HUES6 (cell line): ENCODE data around the gene ATP2B2.

ENCODE experiments used
- H3K27ac ChIP-seq: 2 replicates; pipeline ENCODE4 v1.7.0; 2013; ENCODE audit warnings: low read depth, mild to moderate bottlenecking, low read length, inconsistent platforms
- H3K27me3 ChIP-seq: 2 replicates; pipeline ENCODE4 v1.6.1; 2013; ENCODE audit warnings: low read length; ENCODE audit not compliant: control insufficient read depth, insufficient read depth
- H3K36me3 ChIP-seq: 2 replicates; pipeline ENCODE4 v1.6.1; 2013; ENCODE audit warnings: low read length; ENCODE audit not compliant: control insufficient read depth, insufficient read depth
- H3K4me1 ChIP-seq: 2 replicates; pipeline ENCODE4 v1.6.1; 2013; ENCODE audit warnings: low read length; ENCODE audit not compliant: control insufficient read depth, insufficient read depth
- H3K4me3 ChIP-seq: 2 replicates; pipeline ENCODE4 v1.5.1; 2013; ENCODE audit warnings: low read depth, low read length
- H3K9ac ChIP-seq: one replicate; pipeline ENCODE4 v1.6.1; 2013; ENCODE audit warnings: mild to moderate bottlenecking, low read length
- H3K9me3 ChIP-seq: 2 replicates; pipeline ENCODE4 v1.6.1; 2013; ENCODE audit warnings: low read depth, low read length; ENCODE audit not compliant: control insufficient read depth, insufficient read depth

Gene ATP2B2

DNA sequence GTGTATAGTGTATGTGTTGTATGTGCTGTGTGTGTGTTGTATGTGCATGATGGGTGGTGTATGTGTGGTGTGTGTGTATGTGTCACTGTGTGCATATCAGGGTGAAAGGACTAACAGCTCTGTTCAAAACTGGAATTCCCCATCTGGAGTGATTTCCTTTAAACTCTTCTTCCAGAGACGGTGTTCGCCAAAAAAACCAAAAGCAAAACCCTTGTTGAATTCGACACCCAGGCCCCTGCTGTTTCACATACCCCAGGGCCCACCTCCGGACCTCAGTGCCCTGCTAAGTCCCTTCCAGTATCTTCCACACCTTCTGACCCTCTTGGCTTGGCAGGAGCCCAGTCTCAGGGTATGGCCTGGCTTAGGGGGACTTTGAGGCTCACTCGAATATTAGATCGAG is 139.6 kb downstream of the ATP2B2 start:
- Histone ChIP-seq H3K27ac (no peak overlapping the region), H3K36me3 (no peaks in the 10 kb centered on the region), H3K4me1 (peaks cover 6% of the 10 kb centered on the region; the same call in 1 of the 2 replicates), H3K9ac (no peak overlapping the region), H3K4me3 (no peak overlapping the region), H3K27me3 (no peaks in the 10 kb centered on the region), H3K9me3 (peaks cover 5% of the 10 kb centered on the region)

GRCh38 chr3:10365316-10365715 is 140.1 kb downstream of the ATP2B2 start:
- Histone ChIP-seq H3K4me3 (no peak overlapping the region), H3K27ac (no peak overlapping the region), H3K9me3 (peaks cover 3% of the 10 kb centered on the region; the same call in 1 of the 2 replicates), H3K4me1 (peaks cover 6% of the 10 kb centered on the region; the same call in 1 of the 2 replicates), H3K27me3 (no peaks in the 10 kb centered on the region), H3K36me3 (no peaks in the 10 kb centered on the region), H3K9ac (no peak overlapping the region)

GRCh38 chr3:10364806-10365205 is 140.6 kb downstream of the ATP2B2 start:
- Histone ChIP-seq H3K36me3 (no peaks in the 10 kb centered on the region), H3K9ac (no peak overlapping the region), H3K9me3 (peaks cover 3% of the 10 kb centered on the region; the same call in 1 of the 2 replicates), H3K4me1 (peaks cover 6% of the 10 kb centered on the region; the same call in 1 of the 2 replicates), H3K27me3 (no peaks in the 10 kb centered on the region), H3K4me3 (no peak overlapping the region), H3K27ac (no peak overlapping the region)

DNA sequence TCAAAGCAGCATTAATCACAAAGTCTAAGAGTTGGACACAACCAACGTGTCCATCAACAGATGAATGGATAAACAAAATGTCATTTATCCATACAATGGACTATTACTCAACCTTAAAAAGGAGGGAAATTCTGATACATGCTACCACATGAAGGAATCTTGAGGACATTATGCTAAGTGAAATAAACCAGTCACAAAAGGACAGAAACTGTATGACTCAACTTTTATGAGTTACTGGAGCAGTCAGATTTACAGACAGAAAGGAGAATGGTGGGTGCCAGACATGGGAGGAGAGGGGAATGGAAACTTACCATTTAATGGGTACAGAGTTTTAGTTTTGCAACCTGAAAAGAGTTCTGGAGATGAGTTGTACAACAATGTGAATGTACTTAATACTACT is 141.5 kb downstream of the ATP2B2 start:
- Histone ChIP-seq H3K27me3 (no peaks in the 10 kb centered on the region), H3K4me1 (peaks cover 6% of the 10 kb centered on the region; the same call in 1 of the 2 replicates), H3K9me3 (peaks cover 3% of the 10 kb centered on the region; the same call in 1 of the 2 replicates), H3K9ac (no peak overlapping the region), H3K36me3 (no peaks in the 10 kb centered on the region), H3K4me3 (no peak overlapping the region), H3K27ac (no peak overlapping the region)

- peaks cover 3% of the 10 kb centered on the region; the same call in 1 of the 2 replicates for H3K9me3 ChIP-seq
- no peak overlapping the region for H3K9ac ChIP-seq
- H3K36me3 ChIP-seq: no peaks in the 10 kb centered on the region
- no peak overlapping the region for H3K27ac ChIP-seq
- H3K27me3 ChIP-seq: no peaks in the 10 kb centered on the region
- peaks cover 9% of the 10 kb centered on the region; the same call in 1 of the 2 replicates for H3K4me1 ChIP-seq
- H3K4me3 ChIP-seq: no peak overlapping the region
Observed at GRCh38 chr3:10361375-10361774, 144.0 kb downstream of the ATP2B2 start.

- no peaks in the 10 kb centered on the region for H3K36me3 ChIP-seq
- no peak overlapping the region for H3K9ac ChIP-seq
- H3K4me3 ChIP-seq: no peak overlapping the region
- peaks cover 9% of the 10 kb centered on the region; the same call in 1 of the 2 replicates for H3K4me1 ChIP-seq
- H3K9me3 ChIP-seq: peaks cover 3% of the 10 kb centered on the region; the same call in 1 of the 2 replicates
- H3K27me3 ChIP-seq: no peaks in the 10 kb centered on the region
- no peak overlapping the region for H3K27ac ChIP-seq
Observed at GRCh38 chr3:10360478-10360877, 144.9 kb downstream of the ATP2B2 start.

- Histone ChIP-seq H3K9me3 (peaks cover 3% of the 10 kb centered on the region; the same call in 1 of the 2 replicates), H3K27ac (no peak overlapping the region), H3K36me3 (no peaks in the 10 kb centered on the region), H3K4me1 (peaks cover 9% of the 10 kb centered on the region; the same call in 1 of the 2 replicates), H3K9ac (no peak overlapping the region), H3K4me3 (no peak overlapping the region), H3K27me3 (no peaks in the 10 kb centered on the region)
Observed at GRCh38 chr3:10359761-10360161, 145.6 kb downstream of the ATP2B2 start.

DNA sequence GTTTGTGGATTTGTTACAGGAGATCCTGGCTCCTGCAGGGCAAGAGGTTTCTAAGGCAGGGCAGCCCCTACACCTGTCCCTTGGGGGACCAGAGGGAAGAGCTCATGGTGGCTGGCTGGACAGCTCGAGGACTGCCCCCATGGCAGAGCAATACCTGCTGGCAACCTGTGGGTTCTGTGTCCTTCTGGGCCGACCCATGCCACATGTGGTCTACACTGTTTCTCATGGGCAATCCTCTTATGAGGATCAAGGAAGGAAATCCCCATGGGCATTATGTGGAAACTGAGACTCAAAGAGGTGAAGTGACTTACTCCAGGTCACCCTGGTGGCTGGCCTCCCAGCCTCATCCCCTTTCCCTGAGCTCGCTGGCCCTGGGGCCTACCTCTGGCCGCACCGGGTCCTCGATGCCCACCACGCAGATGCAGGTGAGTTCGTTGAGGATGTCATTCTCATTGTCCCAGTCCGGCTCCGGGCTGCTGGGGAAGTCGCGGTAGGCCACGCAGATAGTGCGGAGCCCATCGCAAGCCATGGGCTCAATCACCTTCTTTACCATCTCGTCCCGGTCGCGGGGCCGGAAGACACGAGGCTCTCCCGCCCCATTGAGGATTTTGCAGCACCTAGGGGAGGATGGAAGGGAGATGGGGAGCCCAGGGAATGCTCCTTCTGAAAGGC is 146.9 kb downstream of the ATP2B2 start:
- H3K9ac ChIP-seq: no peak overlapping the region
- H3K27ac ChIP-seq: no peak overlapping the region
- no peaks in the 10 kb centered on the region for H3K27me3 ChIP-seq
- peaks cover 3% of the 10 kb centered on the region; the same call in 1 of the 2 replicates for H3K9me3 ChIP-seq
- no peaks in the 10 kb centered on the region for H3K36me3 ChIP-seq
- H3K4me1 ChIP-seq: peaks cover 9% of the 10 kb centered on the region; the same call in 1 of the 2 replicates
- H3K4me3 ChIP-seq: no peak overlapping the region

DNA sequence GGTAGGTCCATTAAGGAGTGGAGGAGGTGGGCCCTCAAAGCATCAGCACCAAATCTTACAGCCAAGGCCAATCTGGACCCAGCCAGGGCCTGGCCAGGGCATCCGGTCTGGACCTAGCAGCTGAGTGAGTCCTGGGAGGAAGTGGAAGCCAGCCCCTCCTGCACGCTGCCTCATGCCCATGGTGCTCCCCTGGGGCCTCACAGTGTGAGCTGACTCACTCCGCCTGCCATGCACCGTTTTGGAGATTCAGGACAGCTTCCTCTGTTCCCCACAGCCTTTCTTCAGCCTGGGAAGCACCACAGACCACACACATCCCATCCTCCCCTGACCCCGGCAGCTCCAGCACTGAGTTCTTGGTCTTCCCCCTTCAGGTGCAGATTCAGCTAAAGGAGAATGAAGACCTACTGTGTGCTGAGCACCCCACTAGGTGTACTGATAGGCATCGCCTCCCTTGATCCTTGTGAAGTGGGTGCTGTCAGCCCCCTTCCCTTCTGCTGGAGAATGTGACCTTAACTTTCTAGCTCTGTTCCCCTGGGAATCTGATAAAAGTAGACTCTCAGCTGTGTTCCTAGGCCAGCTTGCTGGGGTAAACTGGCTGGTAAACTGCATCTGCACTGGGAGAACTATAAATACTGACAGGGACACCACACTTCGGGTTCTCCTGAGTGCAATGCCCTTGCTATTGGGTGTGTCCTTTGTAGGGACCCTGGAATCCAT is 147.6 kb downstream of the ATP2B2 start:
- Histone ChIP-seq H3K36me3 (no peaks in the 10 kb centered on the region), H3K9ac (no peak overlapping the region), H3K27me3 (no peaks in the 10 kb centered on the region), H3K4me1 (peaks cover 12% of the 10 kb centered on the region; the same call in 1 of the 2 replicates), H3K4me3 (no peak overlapping the region), H3K27ac (no peak overlapping the region), H3K9me3 (peaks cover 3% of the 10 kb centered on the region; the same call in 1 of the 2 replicates)

GRCh38 chr3:10357095-10357494 is 148.3 kb downstream of the ATP2B2 start:
- Histone ChIP-seq H3K4me3 (no peak overlapping the region), H3K9me3 (peaks cover 3% of the 10 kb centered on the region; the same call in 1 of the 2 replicates), H3K27me3 (no peaks in the 10 kb centered on the region), H3K36me3 (no peaks in the 10 kb centered on the region), H3K27ac (no peak overlapping the region), H3K9ac (no peak overlapping the region), H3K4me1 (peaks cover 15% of the 10 kb centered on the region; the same call in 1 of the 2 replicates)

GRCh38 chr3:10356461-10356981 is 148.9 kb downstream of the ATP2B2 start:
- Histone ChIP-seq H3K9me3 (peaks cover 3% of the 10 kb centered on the region; the same call in 1 of the 2 replicates), H3K27ac (no peak overlapping the region), H3K4me3 (no peak overlapping the region), H3K9ac (no peak overlapping the region), H3K4me1 (peaks cover 15% of the 10 kb centered on the region; the same call in 1 of the 2 replicates), H3K27me3 (no peaks in the 10 kb centered on the region), H3K36me3 (no peaks in the 10 kb centered on the region)
